Lower leg skin (tissue), 4 donors: ENCODE measurements around the gene TRIM10. TPM values are rescaled to one million over a fixed set of nuclear protein-coding genes. Genes with fewer than 3 reads are reported as not detected.

ENCODE experiments used
- DNase-seq, 2 donors: peaks; one replicate each; pipeline ENCODE4 v3.0.0-alpha.2; 2019; ENCODE audit warnings: low spot score in 2 of 2
- H3K4me3 ChIP-seq: fragments of 200-600 bp; sonication (generic); 2 replicates; pipeline ENCODE4 v1.5.1; 2017; ENCODE audit warnings: mild to moderate bottlenecking, low read depth; ENCODE audit not compliant: poor library complexity, severe bottlenecking
- POLR2A ChIP-seq, 2 donors: fragments of 450-650 bp; IDR thresholded peaks; one replicate each; pipeline ENCODE4 v1.6.1; 2016 to 2017; ENCODE audit warnings: antibody characterized with exemption in 2 of 2, mild to moderate bottlenecking in 1 of 2, moderate library complexity in 1 of 2
- WGBS, 2 donors: methylation state at CpG; one replicate each; pipeline ENCODE4 v1.1.5; 2018; 5-methylcytosine and 5-hydroxymethylcytosine counted together
- intact Hi-C: fragments of 100-400 bp; cut with DNase I; formaldehyde crosslinking; loops from one replicate; pipeline ENCODE4 v1.15.0; 2023; ENCODE audit warnings: low total_unique reads
- total RNA-seq, 4 donors: library from RNA; depleted of rRNA; stranded (reverse); fragments of >200 nt; gene quantifications; one replicate each; pipeline ENCODE4 v1.1.0, GENCODE V29; 2016
- TF ChIP-seq, protein P1 (sequence below), 3 donors: fragments of 450-650 bp; IDR thresholded peaks; one replicate each; pipeline ENCODE4 v1.5.1; 2016; ENCODE audit warnings: antibody characterized with exemption in 3 of 3, mild to moderate bottlenecking in 3 of 3, moderate library complexity in 2 of 3

The TRIM10 gene, protein sequence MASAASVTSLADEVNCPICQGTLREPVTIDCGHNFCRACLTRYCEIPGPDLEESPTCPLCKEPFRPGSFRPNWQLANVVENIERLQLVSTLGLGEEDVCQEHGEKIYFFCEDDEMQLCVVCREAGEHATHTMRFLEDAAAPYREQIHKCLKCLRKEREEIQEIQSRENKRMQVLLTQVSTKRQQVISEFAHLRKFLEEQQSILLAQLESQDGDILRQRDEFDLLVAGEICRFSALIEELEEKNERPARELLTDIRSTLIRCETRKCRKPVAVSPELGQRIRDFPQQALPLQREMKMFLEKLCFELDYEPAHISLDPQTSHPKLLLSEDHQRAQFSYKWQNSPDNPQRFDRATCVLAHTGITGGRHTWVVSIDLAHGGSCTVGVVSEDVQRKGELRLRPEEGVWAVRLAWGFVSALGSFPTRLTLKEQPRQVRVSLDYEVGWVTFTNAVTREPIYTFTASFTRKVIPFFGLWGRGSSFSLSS
- 1 to 10 TPM in 1 of 4 donors, under 1 TPM in 3; 0.13 to 1.1 (median 0.64) TPM for total RNA-seq

DNA sequence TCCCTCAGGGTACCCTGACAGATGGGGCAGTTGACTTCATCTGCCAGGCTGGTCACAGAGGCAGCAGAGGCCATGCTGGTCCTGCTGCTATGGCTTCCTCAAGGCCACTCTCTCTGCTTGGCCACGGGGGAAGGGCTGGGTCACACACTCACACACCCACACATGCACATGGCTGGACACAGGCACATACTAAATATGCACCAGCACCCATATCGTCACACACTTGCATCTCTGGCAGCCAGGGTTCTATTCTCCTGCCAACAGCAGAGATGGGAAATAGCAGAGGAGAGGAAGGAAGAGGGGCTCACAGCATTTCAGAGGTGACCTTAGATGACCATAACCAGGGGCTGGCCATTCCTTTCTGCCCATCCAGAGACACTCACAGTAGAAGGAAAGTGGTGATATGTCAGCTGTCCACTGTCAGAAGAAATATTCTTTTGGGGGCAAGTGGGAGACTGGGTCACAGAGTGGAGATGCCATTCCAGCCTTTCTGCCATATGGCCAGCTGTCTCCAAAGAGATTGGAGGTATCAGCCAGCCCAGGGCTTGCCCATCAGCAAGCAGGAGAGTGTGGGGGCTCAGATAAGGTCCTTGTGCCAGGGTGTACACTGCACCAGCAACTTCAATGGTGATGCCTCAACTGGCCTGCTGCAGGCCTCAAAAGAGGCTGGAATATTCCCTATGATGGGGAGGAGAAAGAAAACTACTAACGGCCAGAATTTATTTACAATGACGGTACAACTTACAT lies at the start of gene TRIM10:
Gene TRIM10, minus strand, starts transcription at position 427 of the 747 bp plus-strand sequence. Its CDS starts 353 bp downstream, at position 74.
- 87 to 88% methylated on average over 4 of the region's 4 CpGs for WGBS, 2 donors
- intact Hi-C loops = no loop called here
- no peak within 1 kb of the TSS for H3K4me3 ChIP-seq

DNA sequence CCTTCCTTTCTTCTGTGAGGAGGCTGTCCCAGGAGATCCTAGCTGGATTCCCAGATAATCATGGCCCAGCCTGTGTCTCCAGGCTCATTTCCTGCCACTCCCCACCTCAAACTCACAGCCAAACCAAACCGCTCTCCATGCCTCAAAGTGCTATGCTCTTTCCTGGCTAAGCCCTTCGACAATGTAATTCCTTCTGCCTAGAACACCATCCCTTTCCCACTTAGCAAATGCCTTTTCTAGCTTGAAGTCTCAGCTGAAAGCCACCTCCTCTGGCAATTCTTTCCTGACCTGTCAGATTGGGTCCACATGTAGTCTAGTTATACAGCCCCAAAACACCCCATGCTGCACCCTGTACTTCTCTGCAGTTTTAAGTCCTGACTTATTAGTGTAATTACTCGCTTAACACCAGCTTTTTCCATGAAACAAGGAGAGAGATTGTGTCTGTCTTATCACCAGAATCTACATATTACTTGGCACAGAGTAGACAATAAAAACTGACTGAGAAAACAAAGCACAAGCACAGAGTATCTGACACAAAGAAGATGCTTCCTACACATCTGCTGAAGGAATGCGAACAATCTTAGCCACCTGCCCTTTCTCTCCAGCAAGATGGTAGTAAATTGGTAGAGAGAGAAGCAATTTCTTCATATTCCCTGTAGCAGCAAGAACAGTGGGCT lies 46.7 kb upstream of the TRIM10 start:
- TF ChIP-seq POLR2A (IDR thresholded peaks at IDR 0.05) = no peak
- TF ChIP-seq, protein P1, sequence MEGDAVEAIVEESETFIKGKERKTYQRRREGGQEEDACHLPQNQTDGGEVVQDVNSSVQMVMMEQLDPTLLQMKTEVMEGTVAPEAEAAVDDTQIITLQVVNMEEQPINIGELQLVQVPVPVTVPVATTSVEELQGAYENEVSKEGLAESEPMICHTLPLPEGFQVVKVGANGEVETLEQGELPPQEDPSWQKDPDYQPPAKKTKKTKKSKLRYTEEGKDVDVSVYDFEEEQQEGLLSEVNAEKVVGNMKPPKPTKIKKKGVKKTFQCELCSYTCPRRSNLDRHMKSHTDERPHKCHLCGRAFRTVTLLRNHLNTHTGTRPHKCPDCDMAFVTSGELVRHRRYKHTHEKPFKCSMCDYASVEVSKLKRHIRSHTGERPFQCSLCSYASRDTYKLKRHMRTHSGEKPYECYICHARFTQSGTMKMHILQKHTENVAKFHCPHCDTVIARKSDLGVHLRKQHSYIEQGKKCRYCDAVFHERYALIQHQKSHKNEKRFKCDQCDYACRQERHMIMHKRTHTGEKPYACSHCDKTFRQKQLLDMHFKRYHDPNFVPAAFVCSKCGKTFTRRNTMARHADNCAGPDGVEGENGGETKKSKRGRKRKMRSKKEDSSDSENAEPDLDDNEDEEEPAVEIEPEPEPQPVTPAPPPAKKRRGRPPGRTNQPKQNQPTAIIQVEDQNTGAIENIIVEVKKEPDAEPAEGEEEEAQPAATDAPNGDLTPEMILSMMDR (IDR thresholded peaks at IDR 0.05) = no peak
- no peak for DNase-seq
- 30 to 34% methylated on average over 4 of the region's 4 CpGs for WGBS, 2 donors
- intact Hi-C loops = no loop called here
- H3K4me3 ChIP-seq = no peak overlapping the region

More for the DNA sequence above, at the start of gene TRIM10:
- DNase-seq = no peak
- TF ChIP-seq POLR2A (IDR thresholded peaks at IDR 0.05) = no peak
- TF ChIP-seq, protein P1 (IDR thresholded peaks at IDR 0.05) = no peak

DNA sequence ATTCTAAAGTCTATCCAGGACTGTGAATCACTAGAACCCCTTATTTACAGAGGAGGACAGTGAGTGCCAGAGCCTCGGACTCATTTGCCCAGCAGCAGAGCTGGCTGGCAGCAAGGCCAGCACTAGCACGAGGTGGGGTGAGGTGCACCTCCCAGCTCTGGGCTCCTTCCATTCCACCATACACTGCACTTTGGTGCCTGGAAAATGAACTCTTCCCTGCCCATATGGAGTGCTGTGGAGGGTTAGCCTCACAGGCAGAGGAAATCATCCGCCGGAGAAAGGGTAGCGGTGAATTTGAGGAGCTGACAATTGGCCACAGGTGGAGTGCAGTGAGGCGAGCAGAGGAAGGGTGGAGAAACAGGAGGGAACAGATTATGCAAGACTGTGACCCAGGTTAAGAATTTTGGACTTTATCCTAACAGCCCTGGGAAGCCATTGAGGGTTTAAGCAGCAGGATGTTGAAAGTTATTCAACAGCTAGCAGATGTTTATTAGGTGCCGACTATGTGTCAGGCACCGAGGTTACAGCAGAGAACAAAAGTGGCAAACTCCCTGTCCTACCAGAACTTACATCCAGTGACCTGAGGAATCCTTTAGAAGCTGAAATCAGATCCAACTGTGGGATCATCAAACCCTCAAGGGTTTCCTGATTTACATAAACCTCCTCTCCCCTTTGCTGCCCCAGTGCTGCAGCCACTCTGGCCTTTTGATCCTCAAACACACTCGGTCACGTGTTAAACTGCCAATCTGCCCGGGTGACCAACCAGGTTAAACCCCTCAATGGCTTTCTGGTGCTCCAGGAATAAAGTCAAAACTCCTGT lies 46.0 kb upstream of the TRIM10 start:
- intact Hi-C loops = no loop called here
- 33 to 34% methylated on average over 11 of the region's 11 CpGs for WGBS, 2 donors
- no peak overlapping the region for H3K4me3 ChIP-seq
- DNase-seq = peak in 1 of 2 donors; percentile 23
- TF ChIP-seq POLR2A (IDR thresholded peaks at IDR 0.05) = no peak
- TF ChIP-seq, protein P1 (IDR thresholded peaks at IDR 0.05) = no peak

DNA sequence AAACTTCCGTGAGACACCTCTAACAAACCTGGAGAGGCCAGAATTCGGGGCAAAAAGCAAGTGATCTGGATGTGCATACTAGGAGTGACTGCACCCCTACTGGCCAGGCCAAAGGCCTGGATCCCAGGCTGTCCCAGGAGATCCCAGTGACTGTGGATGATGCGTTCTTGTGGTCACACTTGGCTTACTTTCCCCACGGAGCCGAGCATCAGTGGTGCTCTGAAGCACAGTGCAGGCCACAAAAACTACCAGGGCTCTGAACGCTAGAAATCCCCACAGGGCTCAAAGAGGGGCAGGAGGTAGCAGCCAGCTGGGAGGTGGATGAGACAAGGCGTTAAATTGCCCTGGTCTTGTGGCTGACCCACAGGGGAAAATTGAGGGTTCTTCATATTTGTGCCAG lies 45.1 kb upstream of the TRIM10 start:
- intact Hi-C loops = no loop called here
- TF ChIP-seq, protein P1 (IDR thresholded peaks at IDR 0.05) = no peak
- no peak for TF ChIP-seq POLR2A (IDR thresholded peaks at IDR 0.05)
- H3K4me3 ChIP-seq = no peak overlapping the region
- 69 to 70% methylated on average over 7 of the region's 7 CpGs for WGBS, 2 donors
- no peak for DNase-seq

GRCh38 chr6:30204116-30204515 lies 43.1 kb upstream of the TRIM10 start:
- 100% methylated on average over 1 of the region's 1 CpG for WGBS, 2 donors
- no peak overlapping the region for H3K4me3 ChIP-seq
- TF ChIP-seq, protein P1 (IDR thresholded peaks at IDR 0.05) = no peak
- TF ChIP-seq POLR2A (IDR thresholded peaks at IDR 0.05) = no peak
- intact Hi-C loops = no loop called here
- no peak for DNase-seq
